B cell (primary cell): Measurements from ENCODE around the gene PITX2. TPM values are rescaled to one million over a fixed set of nuclear protein-coding genes. Genes with fewer than 3 reads are reported as not detected.

Source experiments
- ATAC-seq: fragments of 200-7000 bp; cut with Tn5 transposase; one replicate; pipeline ENCODE4 v1.10.0; 2021; ENCODE audit warnings: low read depth, mild to moderate bottlenecking, moderate number of reproducible peaks, moderate library complexity
- CTCF ChIA-PET: fragments of 350-600 bp; sonication (Branson Sonifier 250); formaldehyde crosslinking; loops from one replicate; lab custom pipeline; 2021; ENCODE audit warnings: antibody characterized with exemption, inconsistent platforms; lab: Charles Lee
- POLR2A ChIA-PET: fragments of 350-600 bp; sonication (Branson Sonifier 250); formaldehyde crosslinking; loops from one replicate; lab custom pipeline; 2021; ENCODE audit warnings: antibody characterized with exemption; lab: Charles Lee
- DNase-seq: peaks from one replicate; pipeline ENCODE4 v3.0.0; 2013
- H2AFZ ChIP-seq: 2 replicates; pipeline ENCODE4 v1.6.1; 2012; ENCODE audit warnings: mild to moderate bottlenecking, low read depth, low read length; ENCODE audit not compliant: insufficient read depth, poor library complexity, severe bottlenecking
- H3K27ac ChIP-seq, 2 donors: 1 replicate in 1 of 2; 2 replicates in 1 of 2; pipeline ENCODE4 v1.5.1; 2012 to 2013; ENCODE audit warnings: low read length in 2 of 2, mild to moderate bottlenecking in 2 of 2, moderate library complexity in 1 of 2
- H3K27me3 ChIP-seq, 4 experiments: fragments of 200-600 bp in 1 of 4; sonication (generic) in 1 of 4; replicated peaks in 1 of 4; 1 replicate in 2 of 4; 2 replicates in 2 of 4; pipeline versions ENCODE4 v1.6.1 to v1.7.0; 2013 to 2016; ENCODE audit warnings: low read length in 3 of 4, mild to moderate bottlenecking in 2 of 4, mixed read lengths in 1 of 4, moderate library complexity in 1 of 4; ENCODE audit not compliant: insufficient read depth in 4 of 4, control insufficient read depth in 3 of 4; ENCODE audit errors: control extremely low read depth in 1 of 4
- H3K36me3 ChIP-seq, 2 experiments: replicated peaks in 1 of 2; 1 replicate in 1 of 2; 2 replicates in 1 of 2; pipeline versions ENCODE4 v1.6.1 to v1.7.1; 2013; ENCODE audit warnings: low read length in 1 of 2; ENCODE audit not compliant: insufficient read depth in 2 of 2, control insufficient read depth in 1 of 2; ENCODE audit errors: control extremely low read depth in 1 of 2, extremely low read depth in 1 of 2
- H3K4me1 ChIP-seq, 2 donors: fragments of 200-600 bp in 1 of 2; sonication (generic) in 1 of 2; 1 replicate in 1 of 2; 2 replicates in 1 of 2; pipeline versions ENCODE4 v1.5.1 to v1.6.1; 2013 to 2017; ENCODE audit warnings: low read length in 2 of 2; ENCODE audit not compliant: control insufficient read depth in 2 of 2, insufficient read depth in 2 of 2
- H3K4me2 ChIP-seq: replicated peaks from 2 replicates; pipeline ENCODE3; 2012; ENCODE audit warnings: mild to moderate bottlenecking, low read depth, low read length; ENCODE audit not compliant: poor library complexity, severe bottlenecking
- H3K4me3 ChIP-seq, 5 experiments: fragments of 200-600 bp in 1 of 5; sonication (generic) in 1 of 5; 1 replicate in 3 of 5; 2 replicates in 2 of 5; pipeline versions ENCODE4 v1.5.1 to v1.7.0; 2011 to 2016; ENCODE audit warnings: low read length in 4 of 5, mild to moderate bottlenecking in 4 of 5, low read depth in 2 of 5, control low read depth in 1 of 5, moderate library complexity in 1 of 5; ENCODE audit not compliant: insufficient read depth in 1 of 5; ENCODE audit errors: control extremely low read depth in 1 of 5, extremely low read depth in 1 of 5
- H3K79me2 ChIP-seq: fragments of 200-600 bp; sonication (generic); one replicate; pipeline ENCODE4 v1.6.0; 2016; ENCODE audit warnings: low read length; ENCODE audit not compliant: control insufficient read depth, insufficient read depth
- H3K9ac ChIP-seq: fragments of 200-600 bp; sonication (generic); 2 replicates; pipeline ENCODE4 v1.6.1; 2017; ENCODE audit warnings: mild to moderate bottlenecking, low read length, moderate library complexity
- H3K9me3 ChIP-seq, 3 donors: one replicate each; pipeline versions ENCODE4 v1.6.1 to v1.7.1; 2013; ENCODE audit warnings: low read length in 2 of 3; ENCODE audit not compliant: control insufficient read depth in 2 of 3, insufficient read depth in 1 of 3; ENCODE audit errors: control extremely low read depth in 1 of 3
- H4K20me1 ChIP-seq: 2 replicates; pipeline ENCODE4 v1.6.0; 2012; ENCODE audit warnings: mild to moderate bottlenecking, low read length; ENCODE audit not compliant: insufficient read depth, control insufficient read depth, poor library complexity, severe bottlenecking
- H3K27ac Mint-ChIP-seq: one replicate; pipeline ENCODE4 v1.8.0; 2021; ENCODE audit warnings: mixed read lengths
- H3K27me3 Mint-ChIP-seq: one replicate; pipeline ENCODE4 v1.8.0; 2021; ENCODE audit warnings: mixed read lengths
- H3K4me1 Mint-ChIP-seq: one replicate; pipeline ENCODE4 v1.8.0; 2021; ENCODE audit warnings: mixed read lengths
- H3K4me3 Mint-ChIP-seq: one replicate; pipeline ENCODE4 v1.8.0; 2021; ENCODE audit warnings: mixed read lengths
- H3K9me3 Mint-ChIP-seq: one replicate; pipeline ENCODE4 v1.8.0; 2022; ENCODE audit warnings: mixed read lengths; ENCODE audit not compliant: insufficient read depth
- EZH2 ChIP-seq: IDR thresholded peaks from 2 replicates; pipeline ENCODE4 v1.6.1; 2012; ENCODE audit warnings: borderline replicate concordance, low read depth, mild to moderate bottlenecking, moderate library complexity, low read length; ENCODE audit not compliant: insufficient read depth, poor library complexity, severe bottlenecking
- WGBS: methylation state at CpG from one replicate; pipeline ENCODE4 v1.1.5; 2013; ENCODE audit warnings: missing lambda C conversion rate; ENCODE audit not compliant: insufficient coverage; 5-methylcytosine and 5-hydroxymethylcytosine counted together
- intact Hi-C: fragments of 100-400 bp; cut with micrococcal nuclease; formaldehyde crosslinking; loops from one replicate; pipeline ENCODE4 v1.10.0; 2022
- polyA plus RNA-seq: library from polyadenylated mRNA; depleted of rRNA; stranded (reverse); fragments of >200 nt; gene quantifications from 2 replicates; pipeline ENCODE4 v1.2.3, GENCODE V29; 2012
- total RNA-seq, 2 donors: library from RNA; stranded (reverse); fragments of 120-200 nt in 1 of 2; gene quantifications; 1 replicate in 1 of 2; 2 replicates in 1 of 2; pipeline versions ENCODE4 v1.2.3 to v1.2.4, GENCODE V29; 2013 to 2022
- TF ChIP-seq, protein P1 (sequence below): fragments of 200-600 bp; IDR thresholded peaks from one replicate; pipeline ENCODE4 v1.8.0; 2022; ENCODE audit warnings: antibody characterized with exemption, mild to moderate bottlenecking

Gene PITX2
- total and polyA plus RNA-seq, 2 donors (not counting 1 experiment from before 2014, with no cell fraction given), result not detected

GRCh38 chr4:110619463-110620247 is 3.2 kb downstream of the PITX2 start:
- Mint-ChIP-seq H3K27ac (no peak overlapping the region), H3K4me3 (no peak overlapping the region), H3K27me3 (peaks cover 83% of the 10 kb centered on the region), H3K9me3 (no peaks in the 10 kb centered on the region), H3K4me1 (peaks cover 33% of the 10 kb centered on the region)
- Histone ChIP-seq H3K79me2 (no peaks in the 10 kb centered on the region), H3K9ac (no peak overlapping the region), H3K4me1 (peaks cover 27 to 43% of the 10 kb centered on the region in 2 donors), H2AFZ (no peak overlapping the region), H4K20me1 (no peaks in the 10 kb centered on the region), H3K36me3 (no peaks in the 10 kb centered on the region), H3K4me3 (no peak overlapping the region), H3K9me3 (peaks cover 0 to 63% (median 7%) of the 10 kb centered on the region in 3 donors), H3K27ac (no peak overlapping the region), H3K27me3 (peaks cover 0 to 87% (median 73%) of the 10 kb centered on the region in 4 experiments), H3K4me2 (no peak overlapping the region)
- intact Hi-C loops, result loop anchor here (10.0 kb wide), 1 partner anchor 1895 kb away; the partner anchor contains the start of gene NEUROG2
- CTCF ChIA-PET, result no interaction called here
- 17% methylated on average over 15 of the region's 35 CpGs for WGBS
- DNase-seq (no peak), ATAC-seq (no peak)
- POLR2A ChIA-PET, result no interaction called here
- TF ChIP-seq, protein P1, sequence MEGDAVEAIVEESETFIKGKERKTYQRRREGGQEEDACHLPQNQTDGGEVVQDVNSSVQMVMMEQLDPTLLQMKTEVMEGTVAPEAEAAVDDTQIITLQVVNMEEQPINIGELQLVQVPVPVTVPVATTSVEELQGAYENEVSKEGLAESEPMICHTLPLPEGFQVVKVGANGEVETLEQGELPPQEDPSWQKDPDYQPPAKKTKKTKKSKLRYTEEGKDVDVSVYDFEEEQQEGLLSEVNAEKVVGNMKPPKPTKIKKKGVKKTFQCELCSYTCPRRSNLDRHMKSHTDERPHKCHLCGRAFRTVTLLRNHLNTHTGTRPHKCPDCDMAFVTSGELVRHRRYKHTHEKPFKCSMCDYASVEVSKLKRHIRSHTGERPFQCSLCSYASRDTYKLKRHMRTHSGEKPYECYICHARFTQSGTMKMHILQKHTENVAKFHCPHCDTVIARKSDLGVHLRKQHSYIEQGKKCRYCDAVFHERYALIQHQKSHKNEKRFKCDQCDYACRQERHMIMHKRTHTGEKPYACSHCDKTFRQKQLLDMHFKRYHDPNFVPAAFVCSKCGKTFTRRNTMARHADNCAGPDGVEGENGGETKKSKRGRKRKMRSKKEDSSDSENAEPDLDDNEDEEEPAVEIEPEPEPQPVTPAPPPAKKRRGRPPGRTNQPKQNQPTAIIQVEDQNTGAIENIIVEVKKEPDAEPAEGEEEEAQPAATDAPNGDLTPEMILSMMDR, result no peak
- TF ChIP-seq EZH2, result no peak
